PFSK-1 (cell line): Measurements from ENCODE around the gene SNX11.

ENCODE experiments used
- FOXP2 ChIP-seq: optimal IDR thresholded peaks from 2 replicates; pipeline ENCODE3; 2011; ENCODE audit warnings: borderline replicate concordance, control low read depth, inconsistent platforms; ENCODE audit not compliant: insufficient read depth; ENCODE audit errors: extremely low read length, extremely low read depth
- POLR2AphosphoS5 ChIP-seq: IDR thresholded peaks from 2 replicates; pipeline ENCODE4 v1.6.1; 2012; ENCODE audit warnings: low read depth, mild to moderate bottlenecking, control low read depth, low read length, moderate library complexity
- REST ChIP-seq, 2 experiments: IDR thresholded peaks; 2 replicates each; pipeline versions ENCODE4 v1.6.1 to v1.8.0; 2011 to 2012; ENCODE audit warnings: low read depth in 2 of 2, low read length in 2 of 2, control low read depth in 1 of 2, inconsistent platforms in 1 of 2, mild to moderate bottlenecking in 1 of 2, moderate library complexity in 1 of 2; ENCODE audit not compliant: insufficient read depth in 1 of 2
- SIN3A ChIP-seq: IDR thresholded peaks from 2 replicates; pipeline ENCODE4 v1.6.1; 2012; ENCODE audit warnings: mild to moderate bottlenecking, low read length, moderate library complexity, borderline replicate concordance; ENCODE audit not compliant: insufficient read depth
- TAF1 ChIP-seq: IDR thresholded peaks from 2 replicates; pipeline ENCODE4 v1.6.1; 2012; ENCODE audit warnings: low read length, control low read depth, borderline replicate concordance; ENCODE audit not compliant: insufficient read depth

Gene SNX11

GRCh38 chr17:48160177-48161081, 52.9 kb downstream of the SNX11 start:
- TF ChIP-seq SIN3A (no peak), FOXP2 (no peak), TAF1 (no peak)

- no peak for TF ChIP-seq FOXP2
These were observed 53.8 kb downstream of the SNX11 start for GRCh38 chr17:48161127-48161905.

- TF ChIP-seq SIN3A (no peak), FOXP2 (no peak), TAF1 (no peak), POLR2AphosphoS5 (no peak), REST (IDR thresholded peaks at IDR 0.05; ENCODE audit: insufficient read depth in 1 of 2, low read depth in 2 of 2, low read length in 2 of 2) (no peak)
These were observed 54.9 kb downstream of the SNX11 start for GRCh38 chr17:48162306-48162934.

GRCh38 chr17:48162946-48163506, 55.5 kb downstream of the SNX11 start:
- TF ChIP-seq POLR2AphosphoS5 (no peak), TAF1 (no peak)

GRCh38 chr17:48163809-48164208, 56.2 kb downstream of the SNX11 start:
- TF ChIP-seq REST (IDR thresholded peaks at IDR 0.05; ENCODE audit: insufficient read depth in 1 of 2, low read depth in 2 of 2, low read length in 2 of 2) (no peak), TAF1 (no peak), SIN3A (no peak), FOXP2 (no peak), POLR2AphosphoS5 (no peak)

- TF ChIP-seq SIN3A = no peak
- no peak for TF ChIP-seq FOXP2
These were observed 62.4 kb downstream of the SNX11 start for GRCh38 chr17:48169926-48170325.
